GM18867 (cell line): Measurements from ENCODE around the gene LYSMD3.
A peak's percentile ranks its signal among the peaks of the same experiment; 100 is the strongest.

Experiments used
- ATAC-seq: cut with Tn5 transposase; IDR thresholded peaks from one replicate; pipeline ENCODE4 v1.9.1; 2021; ENCODE audit warnings: mild to moderate bottlenecking, moderate library complexity; ENCODE audit not compliant: unreplicated experiment

LYSMD3 gene

DNA sequence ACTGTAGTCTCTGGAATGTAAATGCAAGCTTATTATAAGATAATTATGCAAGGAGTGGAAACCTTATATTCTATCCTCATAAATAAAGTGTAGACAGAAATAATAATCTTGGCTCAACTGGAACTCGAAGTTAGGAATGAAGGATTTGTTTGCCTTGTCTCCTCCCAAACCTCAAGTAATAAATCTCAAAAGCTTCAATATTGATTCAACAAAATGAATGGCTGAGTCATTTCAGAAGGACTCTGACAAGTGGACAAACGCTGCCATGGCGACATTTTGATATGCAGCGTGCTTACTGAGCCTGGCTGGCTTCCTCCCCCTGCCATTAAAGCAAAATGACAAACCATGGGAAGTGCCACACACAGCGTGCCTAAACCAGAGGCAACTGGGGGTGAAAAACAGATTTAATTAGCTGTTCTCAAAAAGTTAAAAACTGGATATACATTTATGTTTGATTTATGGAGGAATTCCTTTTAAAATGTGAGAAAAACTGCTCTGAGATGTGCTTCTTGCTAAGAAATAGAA, 18.7 kb upstream of the LYSMD3 start:
- peak; percentile 48 for ATAC-seq

DNA sequence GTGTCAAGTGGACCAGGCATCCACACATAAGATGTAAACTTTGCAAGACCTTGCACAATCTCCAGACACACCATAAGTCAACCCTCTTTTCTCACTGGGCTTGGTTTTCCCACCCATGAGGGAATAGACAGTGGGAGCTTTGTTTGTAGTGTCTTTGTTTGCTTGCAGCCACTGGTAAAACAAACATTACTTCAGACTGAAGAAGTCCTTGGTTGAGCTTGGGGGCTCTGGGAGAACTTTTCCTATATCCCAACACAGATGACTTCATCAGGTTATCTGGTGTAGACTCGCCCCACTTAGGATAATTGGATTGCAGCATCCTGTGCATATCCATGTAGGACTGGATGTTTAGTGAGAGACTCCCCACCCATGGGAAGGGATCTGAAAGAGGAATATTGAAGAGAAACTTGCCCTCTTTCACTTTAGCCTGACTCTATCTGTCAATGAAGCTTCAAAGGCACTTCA, 17.7 kb upstream of the LYSMD3 start:
- ATAC-seq, result no peak

DNA sequence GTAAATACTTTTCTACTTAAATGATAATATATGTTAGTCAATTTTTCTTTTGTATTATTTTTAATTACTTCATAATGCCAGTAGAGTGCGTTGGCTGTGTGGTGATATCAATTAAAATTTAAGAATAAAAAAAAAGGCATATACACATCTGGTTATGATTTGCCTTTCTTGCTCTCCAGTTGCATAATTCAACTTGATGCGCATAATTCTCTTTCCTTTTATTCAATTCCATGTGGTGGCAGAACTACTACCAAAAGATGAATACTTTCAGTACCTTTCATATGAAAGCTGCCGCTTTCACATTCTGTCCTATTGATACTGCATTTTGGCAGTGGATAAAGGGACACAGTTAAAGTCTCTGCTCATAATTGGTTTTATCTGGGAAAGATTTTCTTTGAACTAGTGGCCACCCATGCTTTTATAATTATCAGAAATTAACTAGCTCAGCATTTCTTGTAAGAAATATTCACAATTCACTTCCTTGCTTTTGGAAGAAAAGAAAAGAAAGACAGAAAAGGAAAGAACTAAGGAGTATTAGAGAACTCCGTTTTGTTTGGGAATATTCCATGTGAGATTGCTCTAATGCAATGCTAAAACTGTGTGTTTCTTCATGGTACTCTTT, 16.9 kb upstream of the LYSMD3 start:
- ATAC-seq, result no peak

DNA sequence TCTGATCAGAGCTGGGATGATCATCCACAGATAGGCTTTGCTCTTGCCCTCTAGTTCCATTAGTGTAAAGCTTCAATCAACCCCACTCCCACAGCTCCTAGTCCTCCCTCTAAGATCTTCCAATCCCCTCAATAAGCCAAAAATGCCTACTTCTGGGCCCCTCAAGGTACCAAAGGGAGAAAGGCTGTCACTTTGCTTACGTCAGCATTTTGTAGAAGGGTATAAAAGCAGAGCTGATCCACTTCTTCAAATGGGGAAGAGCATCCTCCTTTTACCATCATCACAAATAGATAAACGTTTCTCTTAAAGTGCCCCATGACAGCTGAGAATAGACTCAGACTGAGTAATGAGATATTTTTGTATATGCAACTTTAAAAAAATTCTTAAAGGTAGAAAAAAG, 16.1 kb upstream of the LYSMD3 start:
- ATAC-seq, result no peak

DNA sequence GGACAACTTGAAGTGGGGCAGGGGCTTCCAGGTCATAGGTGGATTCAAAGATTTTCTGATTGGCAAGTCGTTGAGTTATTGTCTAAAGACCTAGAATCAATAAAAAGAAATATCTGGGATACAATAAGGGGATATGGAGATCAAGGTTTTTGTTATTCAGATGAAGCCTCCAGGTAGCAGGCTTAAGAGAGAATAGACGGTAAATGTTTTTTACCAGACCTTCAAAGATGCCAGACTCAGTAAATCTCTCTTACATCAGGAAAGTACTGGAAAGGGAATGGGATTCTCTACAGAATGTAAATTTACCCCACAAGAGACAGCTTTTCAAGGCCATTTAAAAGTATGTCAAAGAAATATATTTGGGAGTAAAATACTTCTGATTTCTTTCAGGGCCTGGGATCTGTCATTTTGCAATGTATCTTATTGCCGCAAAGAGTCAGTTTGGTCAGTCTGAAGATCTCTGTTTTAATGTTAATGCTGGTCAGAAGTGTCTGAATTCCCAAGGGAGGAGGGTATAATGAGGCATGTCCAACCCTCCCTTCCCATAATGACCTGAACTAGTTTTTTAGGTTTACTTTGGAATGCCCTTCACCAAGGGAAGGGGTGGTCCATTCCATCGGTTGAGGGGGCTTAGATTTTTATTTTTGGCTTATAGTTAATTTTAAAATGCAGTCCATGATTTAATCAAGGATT, 13.6 kb upstream of the LYSMD3 start:
- ATAC-seq, result no peak

DNA sequence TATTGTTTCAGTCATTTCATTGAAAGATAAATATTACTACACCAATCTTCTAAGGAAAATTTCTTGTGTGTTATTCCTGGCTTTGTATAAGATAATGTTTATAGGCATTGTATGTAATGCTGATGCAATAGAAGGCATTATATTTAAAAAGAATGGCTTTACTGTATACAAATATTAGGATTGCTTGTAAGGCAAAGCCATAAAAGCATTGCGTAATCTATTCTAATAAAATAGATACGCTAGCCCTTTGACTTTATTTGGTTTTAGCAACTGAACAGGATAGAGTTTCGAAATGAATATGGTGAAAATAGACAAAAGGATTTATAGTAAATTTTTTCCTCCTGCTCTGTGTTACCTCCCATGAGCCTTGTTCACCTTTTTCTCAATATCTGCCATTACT, 5.5 kb upstream of the LYSMD3 start:
- ATAC-seq, result no peak

DNA sequence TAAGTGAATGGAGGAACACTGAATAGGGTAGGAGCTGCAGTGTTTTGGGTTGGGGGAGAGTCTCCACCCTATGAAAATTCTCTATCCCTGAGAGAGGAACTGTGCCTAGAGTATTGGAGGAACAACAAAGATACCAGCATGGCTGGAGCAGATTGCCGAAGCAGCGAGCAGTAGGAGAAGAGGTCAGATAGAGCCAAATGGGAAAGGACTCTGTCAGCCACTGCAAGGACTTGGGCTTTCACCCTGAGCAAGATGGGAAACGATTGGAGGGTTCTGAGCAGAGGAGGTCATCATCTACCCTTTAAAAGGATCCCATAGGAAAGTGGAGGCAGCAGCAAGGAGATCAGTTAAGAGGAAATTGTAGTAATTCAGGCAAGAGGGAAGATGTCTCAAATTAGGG, 4.4 kb upstream of the LYSMD3 start:
- ATAC-seq, result no peak

DNA sequence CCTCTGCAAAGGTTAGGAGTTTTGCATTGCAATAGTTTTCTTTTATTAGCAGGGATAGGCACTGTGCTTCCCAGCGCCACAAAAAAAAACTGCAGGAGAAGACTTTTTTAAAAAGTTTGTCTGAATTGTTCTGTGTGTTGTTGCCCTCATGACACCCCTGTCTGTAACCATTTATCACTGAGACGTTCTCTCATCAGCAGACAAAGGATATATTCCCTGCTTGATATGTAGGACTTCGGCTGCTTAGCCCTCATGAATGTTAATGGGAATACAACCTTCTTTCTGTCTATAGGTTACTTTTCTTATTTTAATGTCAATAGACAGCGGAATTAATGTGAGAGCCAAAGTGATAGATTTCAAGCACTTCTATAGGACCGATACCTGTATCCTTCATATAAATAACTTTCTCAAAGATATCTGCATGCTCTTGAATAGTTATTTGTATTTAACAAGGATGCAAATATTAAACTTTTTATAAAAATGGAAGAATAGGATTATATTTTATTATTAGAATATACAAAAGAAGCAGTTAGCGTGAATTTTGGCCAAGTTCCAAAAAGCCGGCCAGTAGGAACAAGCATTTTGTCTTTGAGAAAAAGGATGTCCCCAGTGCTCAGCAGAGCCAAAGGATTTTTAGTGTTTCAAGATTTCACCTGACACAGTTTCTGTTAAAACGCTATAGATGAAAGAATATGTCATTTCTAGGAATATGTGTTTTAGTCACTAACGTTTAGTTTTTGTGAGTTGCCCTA, 1.5 kb upstream of the LYSMD3 start:
- no peak for ATAC-seq

DNA sequence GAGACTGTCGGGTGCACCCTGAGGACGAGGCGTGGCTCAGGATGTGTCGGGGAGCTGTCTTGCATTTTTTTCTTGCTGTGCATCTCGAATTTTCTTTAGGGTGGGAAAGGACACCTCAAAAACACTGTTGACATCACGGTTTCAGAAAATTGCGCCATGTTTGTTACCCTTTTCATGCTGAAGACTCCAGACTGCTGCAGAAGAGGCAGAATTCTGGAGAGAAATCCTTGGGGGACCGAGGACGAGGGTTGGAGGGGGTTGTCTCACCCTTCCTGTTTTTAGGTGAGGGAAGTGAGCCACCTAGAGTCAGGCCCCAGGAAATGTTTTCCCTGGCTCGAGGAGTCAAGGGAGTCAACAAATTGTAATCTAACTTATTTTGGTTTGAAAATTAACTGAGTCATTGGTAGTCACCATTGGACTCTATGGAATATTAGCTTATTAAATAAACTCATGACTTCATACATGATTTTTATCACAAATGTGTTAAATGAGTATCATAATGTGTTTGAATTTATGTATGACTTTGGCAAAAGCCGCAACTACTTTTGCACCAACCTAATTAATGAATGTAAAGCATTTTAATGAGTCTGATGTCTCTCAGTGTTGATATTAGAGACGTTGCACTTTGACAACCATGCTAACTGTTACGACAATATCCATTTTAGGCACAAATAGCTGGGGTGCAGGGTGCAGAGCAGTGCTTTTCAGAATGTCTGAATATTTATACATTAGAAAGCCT, 724 bp upstream of the LYSMD3 start:
- peak; percentile 47 for ATAC-seq

DNA sequence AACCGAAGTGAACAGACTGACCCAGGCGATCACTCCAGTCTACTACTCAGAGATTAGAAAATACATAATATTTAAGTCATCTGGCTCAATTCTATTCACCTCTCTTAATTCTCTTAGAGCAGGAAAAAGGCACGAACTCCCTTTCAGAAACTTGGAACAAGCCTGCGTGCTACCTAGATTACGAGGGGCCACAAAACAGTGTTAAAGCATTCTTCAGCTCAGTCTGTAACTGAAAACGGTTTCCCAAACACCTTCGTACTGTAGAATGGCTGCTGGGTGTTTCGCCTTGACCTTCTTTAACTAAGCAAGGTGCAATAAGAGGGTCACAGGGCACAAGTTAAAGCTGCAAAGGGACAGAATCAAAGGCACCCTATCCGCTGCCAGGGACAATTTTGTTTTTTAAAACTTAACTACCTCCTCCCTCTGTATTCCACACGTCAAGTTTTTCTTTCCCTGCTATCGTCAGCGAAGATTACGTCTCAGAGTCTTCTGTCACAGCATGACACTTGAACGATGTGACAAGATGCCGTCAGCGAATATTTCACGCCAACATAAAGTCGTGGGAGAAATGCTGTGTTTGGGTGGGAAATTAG, 687 bp downstream of the LYSMD3 start:
- peak; percentile 9 for ATAC-seq

DNA sequence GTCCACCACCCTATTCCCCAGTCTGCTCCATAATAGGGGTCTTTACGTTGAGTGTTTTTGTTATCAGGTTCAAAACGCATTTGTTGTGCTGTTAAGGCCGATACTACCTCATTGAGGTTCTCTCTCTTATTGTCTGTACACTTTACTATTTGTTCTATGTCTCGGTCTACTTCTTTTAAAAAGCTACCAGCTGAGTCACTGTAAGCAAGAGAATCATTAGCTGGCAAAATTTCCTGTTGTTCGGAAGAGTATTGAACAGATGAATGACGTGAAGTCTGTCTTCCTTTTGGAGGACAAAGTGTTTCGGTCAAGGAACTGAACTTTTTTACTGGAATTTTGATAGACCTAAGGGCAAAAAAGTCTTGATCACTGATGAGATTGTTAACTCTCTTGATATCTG, 10.3 kb downstream of the LYSMD3 start:
- ATAC-seq, result no peak

DNA sequence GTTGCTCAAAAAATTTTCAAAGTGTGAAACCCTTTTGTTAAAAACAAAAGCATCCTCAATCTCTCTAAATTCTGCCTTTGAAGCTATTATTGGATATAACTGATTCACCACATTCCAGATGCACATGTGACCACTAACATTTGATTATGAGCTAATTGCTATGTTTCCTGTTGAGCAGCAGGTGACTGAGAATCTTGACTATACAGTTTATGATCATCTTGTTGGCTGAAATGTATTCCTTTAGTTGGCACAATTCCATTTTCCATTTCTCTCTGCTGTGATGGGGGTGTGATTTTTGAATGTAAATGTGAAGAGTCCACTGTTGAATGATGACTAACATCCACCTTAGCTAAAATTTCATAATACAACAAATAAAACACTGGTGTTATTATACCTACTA, 10.7 kb downstream of the LYSMD3 start:
- ATAC-seq, result no peak

DNA sequence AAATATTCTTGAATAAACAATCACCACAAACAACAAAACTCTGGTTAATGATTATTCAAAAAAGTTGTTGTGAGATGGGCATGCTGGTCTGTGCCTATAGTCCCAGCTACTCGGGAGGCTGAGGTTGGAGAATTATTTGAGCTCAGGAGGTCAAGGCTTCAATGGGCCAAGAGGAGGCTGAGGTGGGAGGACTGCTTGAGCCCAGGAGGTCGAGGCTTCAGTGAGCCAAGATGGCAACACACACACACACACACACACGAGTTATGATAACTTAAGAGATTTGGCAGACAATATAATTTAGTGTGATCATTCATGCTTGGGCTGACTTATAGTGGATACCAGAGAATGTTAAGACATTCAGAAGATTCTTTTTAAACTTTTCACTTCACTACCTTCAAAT, 14.9 kb downstream of the LYSMD3 start:
- no peak for ATAC-seq

DNA sequence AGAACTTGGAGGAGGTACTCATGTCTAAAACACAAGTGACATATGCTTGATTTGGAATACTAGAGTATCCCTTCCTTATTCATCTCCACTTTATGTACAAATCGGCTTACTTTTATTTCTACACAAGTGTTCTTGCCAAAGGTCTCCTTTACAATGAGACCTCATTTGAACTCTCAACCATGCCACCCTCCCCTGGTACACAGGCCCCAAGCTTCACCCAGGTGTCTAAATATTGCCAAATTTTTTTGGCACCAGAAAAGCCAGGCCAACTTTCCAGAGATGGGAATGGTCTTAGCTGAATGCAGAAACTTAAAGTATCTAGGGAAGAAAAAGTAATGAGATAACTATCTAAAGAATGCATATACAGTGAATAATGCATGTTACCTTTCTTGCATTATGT, 18.9 kb downstream of the LYSMD3 start:
- no peak for ATAC-seq

DNA sequence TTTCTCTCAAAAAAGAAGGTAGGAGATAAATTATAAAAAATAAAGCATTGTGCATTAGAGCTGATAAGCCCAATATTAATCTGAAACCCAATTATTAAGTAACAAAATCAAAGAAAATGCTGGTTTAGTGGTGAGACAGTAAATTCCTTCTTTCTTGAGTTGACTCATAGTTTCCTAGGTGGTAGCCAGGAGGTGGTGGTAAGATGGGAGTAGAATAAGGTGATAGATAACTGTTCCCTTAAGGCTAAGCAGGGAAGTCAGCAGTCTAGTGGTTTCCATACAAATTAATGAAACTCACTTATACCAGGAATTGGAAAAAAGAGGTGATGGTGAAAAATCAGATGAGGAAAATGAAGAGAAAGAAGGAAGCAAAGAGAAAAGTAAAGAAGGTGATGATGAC, 23.2 kb downstream of the LYSMD3 start:
- no peak for ATAC-seq

DNA sequence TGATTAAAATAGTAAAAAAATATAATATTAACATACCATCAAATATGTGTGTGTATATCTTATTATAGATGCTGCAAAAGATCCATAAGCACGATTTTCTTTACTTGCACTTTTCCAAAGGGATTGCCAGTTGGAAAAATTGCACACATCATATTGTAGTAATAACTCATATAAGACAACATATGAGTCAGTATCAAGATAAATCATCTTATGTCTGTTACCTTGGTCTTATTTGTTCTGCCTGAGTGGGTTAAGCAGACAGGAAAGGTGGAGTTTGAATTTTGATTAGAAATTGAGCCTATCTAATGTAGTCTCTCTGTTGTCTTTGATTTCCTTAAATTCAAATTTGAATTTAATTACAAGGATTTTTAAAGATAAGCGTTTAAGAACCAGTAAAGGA, 24.6 kb downstream of the LYSMD3 start:
- no peak for ATAC-seq

DNA sequence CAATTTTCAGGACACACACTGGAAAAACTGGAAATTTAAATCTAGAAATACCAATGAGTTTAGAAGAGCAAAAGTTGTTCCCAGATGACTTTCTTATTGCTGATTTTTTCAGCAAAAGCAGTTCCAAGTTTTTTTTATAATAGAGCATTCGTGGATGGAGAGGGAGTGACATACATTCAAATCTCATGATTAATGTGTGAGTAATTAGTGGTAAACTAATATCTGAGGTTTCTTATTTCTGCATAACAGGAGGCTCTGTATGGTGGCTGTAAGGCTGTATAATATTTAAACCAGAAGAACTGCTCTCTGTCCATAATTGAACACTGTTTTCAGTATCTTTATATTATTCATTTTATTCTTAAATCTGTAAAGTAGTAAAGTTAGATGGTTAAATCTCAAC, 25.8 kb downstream of the LYSMD3 start:
- no peak for ATAC-seq

DNA sequence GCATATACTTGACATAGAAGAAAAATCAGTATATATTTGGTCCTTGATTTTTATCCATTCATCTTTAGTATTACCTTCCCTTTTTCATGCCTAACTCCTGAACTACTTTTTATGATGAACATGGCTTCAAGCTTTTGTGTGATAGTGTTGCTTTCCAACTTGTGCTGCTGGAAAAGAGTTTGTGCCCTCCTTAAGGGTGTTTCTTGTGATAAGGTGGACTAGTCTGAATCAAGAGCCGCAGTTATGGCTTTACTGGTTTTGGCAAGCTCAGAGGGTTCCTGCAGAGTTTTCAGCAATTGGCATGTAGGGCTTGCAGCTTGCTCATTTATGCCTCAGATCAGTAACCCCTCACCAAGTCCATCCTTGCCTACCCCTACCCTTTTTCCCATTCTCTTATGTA, 34.2 kb downstream of the LYSMD3 start:
- ATAC-seq, result no peak

DNA sequence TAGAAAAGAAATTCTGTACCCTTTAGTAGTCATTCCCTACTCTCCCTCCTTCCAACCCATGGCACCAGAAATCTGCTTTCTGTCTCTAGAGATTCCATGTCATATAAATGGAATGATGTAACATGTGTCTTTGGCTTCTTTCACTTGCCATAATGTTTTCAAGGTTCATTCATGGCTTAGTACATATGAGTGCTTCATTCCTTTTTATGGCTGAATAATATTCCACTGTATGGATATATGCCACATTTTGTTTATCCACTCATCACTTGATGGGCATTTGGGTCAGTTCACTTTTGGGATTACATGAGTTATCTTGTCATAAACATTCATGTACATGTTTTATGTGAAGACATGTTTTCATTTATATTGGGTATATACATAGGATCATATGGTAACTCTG, 35.3 kb downstream of the LYSMD3 start:
- no peak for ATAC-seq

DNA sequence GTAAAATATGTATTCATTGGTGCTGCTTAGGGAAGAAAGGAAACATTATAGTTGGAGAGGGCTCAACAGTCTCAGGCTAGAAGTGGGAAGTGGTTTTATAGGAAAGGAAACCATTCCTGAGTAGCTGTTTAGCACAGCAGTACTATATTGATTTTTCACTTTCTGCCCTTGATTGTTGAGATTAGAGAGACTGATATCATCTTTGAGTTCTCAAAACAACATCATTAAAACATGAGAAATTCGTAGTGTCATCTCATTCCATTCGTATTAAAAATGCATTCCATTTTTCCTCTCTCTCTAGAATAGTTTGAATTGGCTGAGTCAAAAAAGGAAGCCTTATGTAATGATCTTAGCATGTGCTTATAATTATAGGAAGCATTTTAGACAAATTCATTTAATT, 40.6 kb downstream of the LYSMD3 start:
- no peak for ATAC-seq

DNA sequence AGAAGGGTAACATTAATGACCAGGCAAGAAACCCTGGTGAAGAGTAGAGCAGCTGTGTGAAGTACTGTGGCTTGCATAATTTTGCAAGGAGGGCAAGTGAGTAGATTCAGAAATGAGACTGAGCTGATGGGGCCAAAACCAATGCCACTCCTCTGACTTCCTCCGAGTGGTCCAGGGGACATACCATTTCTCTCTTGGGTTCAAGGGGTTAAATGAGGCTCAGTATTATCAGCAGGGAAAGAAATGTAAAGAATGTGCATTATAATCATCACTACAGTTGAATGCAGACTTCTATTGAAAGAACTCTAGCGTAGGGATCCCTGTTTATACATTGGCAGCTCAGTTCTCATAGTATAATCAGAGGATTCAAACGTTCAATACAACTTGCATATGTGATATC, 44.8 kb downstream of the LYSMD3 start:
- ATAC-seq, result no peak
